H54 (cell line): ENCODE measurements around the gene CPA2.
"Not testable (repeated sequence)": the region's sequence is repeated elsewhere in the genome, so short reads cannot be mapped to it uniquely, and the experiment has no call there.

Experiments used
- DNase-seq: peaks from one replicate; pipeline ENCODE4 v3.0.0; 2011; ENCODE audit warnings: low spot score, mixed read lengths; ENCODE audit not compliant: insufficient read length
- FAIRE-seq: peaks from 3 replicates; lab custom pipeline; 2011; peaks lifted over from hg19 to GRCh38; lab: Jason Lieb, UNC
- POLR2A ChIP-seq: IDR thresholded peaks from 2 replicates; pipeline ENCODE4 v1.6.1; 2011; ENCODE audit warnings: low read depth, mild to moderate bottlenecking, low read length

The CPA2 gene

GRCh38 chr7:130301501-130302020 lies 34.9 kb downstream of the CPA2 start:
- no peak for FAIRE-seq
- no peak for DNase-seq
- no peak for TF ChIP-seq POLR2A

GRCh38 chr7:130302649-130303048 lies 36.0 kb downstream of the CPA2 start:
- TF ChIP-seq POLR2A = no peak
- DNase-seq (no peak), FAIRE-seq (no peak)

GRCh38 chr7:130303127-130303526 lies 36.5 kb downstream of the CPA2 start:
- TF ChIP-seq POLR2A = no peak
- FAIRE-seq (no peak), DNase-seq (no peak)

GRCh38 chr7:130303551-130303950 lies 36.9 kb downstream of the CPA2 start:
- no peak for DNase-seq
- no peak for TF ChIP-seq POLR2A
- FAIRE-seq = no peak

- FAIRE-seq = no peak
- no peak for DNase-seq
- no peak for TF ChIP-seq POLR2A
These were observed 37.3 kb downstream of the CPA2 start for GRCh38 chr7:130303982-130304381.

DNA sequence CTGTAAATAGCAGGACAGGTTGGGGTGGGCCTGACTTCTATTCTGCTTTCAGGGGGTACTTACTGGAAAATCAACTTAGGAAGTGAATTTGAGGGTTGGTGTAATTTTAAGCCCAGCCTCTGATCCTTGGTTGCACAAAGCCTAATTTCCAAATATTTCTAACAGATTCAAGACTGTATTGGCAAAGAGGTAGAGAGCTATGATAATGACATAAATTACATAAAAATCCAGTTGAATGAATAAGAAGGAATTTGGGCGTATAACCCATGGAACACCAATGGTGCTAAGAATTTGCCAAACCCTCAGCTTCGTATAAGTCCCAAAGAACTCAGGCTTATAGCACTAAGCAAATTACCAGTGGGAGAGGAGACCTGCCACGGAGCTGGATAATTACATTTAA lies 38.2 kb downstream of the CPA2 start:
- no peak for FAIRE-seq

DNA sequence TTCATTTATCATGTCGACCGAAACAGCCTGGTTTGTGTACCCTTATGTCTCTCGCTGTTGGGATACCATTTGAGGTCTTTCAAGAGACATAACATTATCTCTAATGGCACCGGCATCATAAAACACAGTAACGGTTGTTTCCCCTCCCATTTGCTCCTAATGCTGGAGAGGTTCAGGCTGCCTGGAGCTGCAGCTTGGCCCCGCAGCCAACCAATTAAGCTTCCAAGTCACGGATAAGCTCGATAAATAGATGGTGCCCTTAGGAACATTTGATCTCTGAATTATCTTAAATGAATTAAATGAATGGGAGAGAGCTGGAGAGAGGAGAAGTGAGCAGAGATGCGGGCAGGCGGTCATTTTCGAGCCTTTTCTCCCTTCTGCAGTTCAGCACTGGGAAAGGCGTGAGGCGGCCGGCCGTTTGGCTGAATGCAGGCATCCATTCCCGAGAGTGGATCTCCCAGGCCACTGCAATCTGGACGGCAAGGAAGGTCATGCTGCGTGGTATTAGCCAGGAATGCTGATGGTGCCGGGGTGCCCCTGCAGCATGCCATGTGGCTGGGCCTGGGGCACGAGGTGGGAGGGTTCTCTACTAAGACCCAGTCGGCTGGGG lies 38.9 kb downstream of the CPA2 start:
- DNase-seq = no peak
- FAIRE-seq = no peak

More for the DNA sequence above, 38.2 kb downstream of the CPA2 start:
- no peak for DNase-seq
- no peak for TF ChIP-seq POLR2A

GRCh38 chr7:130309986-130310385 lies 43.3 kb downstream of the CPA2 start:
- TF ChIP-seq POLR2A = no peak
- FAIRE-seq = no peak
- DNase-seq = no peak

More for the DNA sequence above, 38.9 kb downstream of the CPA2 start:
- TF ChIP-seq POLR2A = no peak

DNA sequence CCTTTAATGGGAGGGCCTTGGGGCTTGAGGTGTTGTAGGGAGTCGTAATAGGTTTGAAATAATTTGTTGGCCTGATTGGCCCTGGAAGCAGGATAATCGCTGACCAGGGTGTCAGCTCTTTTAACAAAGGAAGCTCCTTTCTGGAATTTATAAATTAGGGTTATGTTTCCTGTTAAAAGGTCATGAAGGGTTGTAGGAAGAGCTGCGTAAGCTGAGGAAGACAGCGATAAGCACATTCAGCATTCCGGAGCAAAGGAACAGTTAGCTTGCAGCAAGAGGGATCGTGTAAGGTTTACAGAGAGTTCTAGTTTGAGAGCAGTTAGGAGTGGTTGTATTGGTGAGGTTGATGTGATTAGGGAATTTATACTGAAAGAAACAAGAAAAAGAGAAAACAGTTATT lies 47.6 kb downstream of the CPA2 start:
- no peak for TF ChIP-seq POLR2A
- FAIRE-seq (no peak), DNase-seq (no peak)

DNA sequence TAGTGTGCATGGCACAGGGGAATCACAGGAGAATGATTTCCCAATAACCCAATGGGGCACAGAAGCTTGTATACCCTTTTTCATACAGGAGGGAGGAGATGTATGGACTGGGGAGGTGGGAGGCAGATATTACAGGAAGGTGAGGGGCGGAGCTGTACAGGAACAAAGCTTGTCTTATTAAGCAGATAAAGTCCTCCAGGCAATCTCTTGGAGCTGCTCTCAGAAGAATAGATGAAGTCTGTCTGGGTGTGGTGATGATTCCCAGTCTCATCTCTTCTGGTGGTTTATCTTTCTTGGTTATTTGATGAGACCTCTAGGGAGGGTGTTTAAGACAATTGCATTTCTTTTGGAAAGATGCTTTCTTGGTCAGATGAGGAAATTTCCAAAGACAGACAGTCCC lies 52.9 kb downstream of the CPA2 start:
- FAIRE-seq = no peak
- no peak for DNase-seq

GRCh38 chr7:130321542-130322229 lies 55.0 kb downstream of the CPA2 start:
- not testable (repeated sequence) for DNase-seq, FAIRE-seq

More for the DNA sequence above, 52.9 kb downstream of the CPA2 start:
- no peak for TF ChIP-seq POLR2A

DNA sequence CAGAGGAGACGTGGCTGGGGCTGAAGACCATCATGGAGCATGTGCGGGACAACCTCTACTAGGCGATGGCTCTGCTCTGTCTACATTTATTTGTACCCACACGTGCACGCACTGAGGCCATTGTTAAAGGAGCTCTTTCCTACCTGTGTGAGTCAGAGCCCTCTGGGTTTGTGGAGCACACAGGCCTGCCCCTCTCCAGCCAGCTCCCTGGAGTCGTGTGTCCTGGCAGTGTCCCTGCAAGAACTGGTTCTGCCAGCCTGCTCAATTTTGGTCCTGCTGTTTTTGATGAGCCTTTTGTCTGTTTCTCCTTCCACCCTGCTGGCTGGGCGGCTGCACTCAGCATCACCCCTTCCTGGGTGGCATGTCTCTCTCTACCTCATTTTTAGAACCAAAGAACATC lies 56.0 kb downstream of the CPA2 start:
- TF ChIP-seq POLR2A = no peak
- FAIRE-seq (no peak), DNase-seq (no peak)

DNA sequence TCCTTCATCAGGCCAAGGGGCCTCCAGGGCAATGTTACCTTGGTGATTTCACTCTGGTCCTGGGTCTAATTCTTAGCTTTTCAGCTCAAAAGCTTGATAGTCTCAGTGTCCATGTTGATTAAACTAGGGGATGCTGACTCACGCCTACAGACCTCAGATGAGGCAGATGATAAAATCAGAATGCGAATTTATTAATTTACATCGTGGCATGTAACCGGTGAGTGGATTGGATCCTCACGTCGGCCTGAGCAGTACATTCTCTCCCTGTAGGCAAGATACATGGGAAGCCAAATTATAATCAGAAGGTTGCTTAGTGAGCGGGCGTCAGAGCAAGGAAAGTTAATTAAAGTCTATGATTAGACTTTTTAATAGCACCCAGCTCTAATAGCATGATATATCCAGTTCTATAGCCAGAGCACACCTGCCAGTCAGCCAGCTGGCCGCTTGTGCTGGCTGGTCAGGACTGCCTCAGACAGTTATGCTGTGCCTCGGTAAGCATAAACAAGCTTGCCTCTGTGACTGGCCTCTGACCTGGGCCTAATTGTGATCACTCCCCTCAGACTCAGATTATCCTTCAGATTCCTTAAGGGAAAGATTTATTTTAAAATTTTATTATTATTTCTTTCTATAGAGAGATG lies 57.8 kb downstream of the CPA2 start:
- DNase-seq = no peak
- FAIRE-seq = no peak
- no peak for TF ChIP-seq POLR2A

- DNase-seq (no peak), FAIRE-seq (no peak)
- no peak for TF ChIP-seq POLR2A
These were observed 63.0 kb downstream of the CPA2 start for GRCh38 chr7:130329681-130330080.
